GM12878 (cell line): Measurements from ENCODE around the gene GAMT. TPM values are rescaled to one million over a fixed set of nuclear protein-coding genes. Genes with fewer than 3 reads are reported as not detected.

Experiments
- ATAC-seq: fragments of 200-7000 bp; cut with Tn5 transposase; 3 replicates; pipeline ENCODE4 v1.9.1; 2020; ENCODE audit warnings: mild to moderate bottlenecking, moderate library complexity
- BruUV-seq: library from RNA; stranded (reverse); fragments of 400-500 nt; replicated peaks from 2 replicates; lab custom pipeline; 2021; lab: Mats Ljungman, UMichigan
- CTCF ChIA-PET: fragments of 300-600 bp; sonication (Branson Sonifier 250); formaldehyde crosslinking; extraction: SDS; loops from one replicate; lab custom pipeline; 2021; ENCODE audit warnings: inconsistent platforms; lab: Yijun Ruan, JAX
- POLR2A ChIA-PET: fragments of 350-600 bp; formaldehyde crosslinking; extraction: SDS; loops from one replicate; lab custom pipeline; 2021; ENCODE audit warnings: inconsistent platforms; lab: Charles Lee
- RAD21 ChIA-PET: fragments of 300-600 bp; sonication (Branson Sonifier 250); formaldehyde crosslinking; loops from one replicate; lab custom pipeline; 2023; ENCODE audit warnings: antibody characterized with exemption; ENCODE audit not compliant: unreplicated experiment; lab: Charles Lee
- SMC1A ChIA-PET: fragments of 300-600 bp; sonication (Branson Sonifier 250); formaldehyde crosslinking; loops from one replicate; lab custom pipeline; 2023; ENCODE audit not compliant: unreplicated experiment, uncharacterized antibody; lab: Charles Lee
- DNase-seq: peaks from one replicate; pipeline ENCODE4 v3.0.0-alpha.2; 2011; ENCODE audit warnings: low read depth, low spot score
- FAIRE-seq: peaks from 3 replicates; lab custom pipeline; 2011; peaks lifted over from hg19 to GRCh38; lab: Jason Lieb, UNC
- H2AFZ ChIP-seq: 2 replicates; pipeline ENCODE4 v1.6.0; 2011; ENCODE audit warnings: low read depth, low read length, control low read depth; ENCODE audit not compliant: control insufficient read depth
- H3K27ac ChIP-seq: 2 replicates; pipeline ENCODE4 v1.5.1; 2011; ENCODE audit warnings: control low read depth; ENCODE audit not compliant: control insufficient read depth, insufficient read depth
- H3K27me3 ChIP-seq, 2 experiments: replicated peaks in 1 of 2; 2 replicates each; pipeline versions ENCODE4 v1.6.0 to v1.6.1; 2011; ENCODE audit warnings: low read length in 1 of 2; ENCODE audit not compliant: control insufficient read depth in 2 of 2, insufficient read depth in 2 of 2
- H3K36me3 ChIP-seq, 2 experiments: 2 replicates each; pipeline ENCODE4 v1.5.1; 2011; ENCODE audit warnings: low read length in 1 of 2; ENCODE audit not compliant: control insufficient read depth in 2 of 2, insufficient read depth in 2 of 2
- H3K4me1 ChIP-seq: 2 replicates; pipeline ENCODE4 v1.6.1; 2011; ENCODE audit warnings: mild to moderate bottlenecking, low read length, moderate library complexity, mixed read lengths; ENCODE audit not compliant: control insufficient read depth, insufficient read depth
- H3K4me2 ChIP-seq: 2 replicates; pipeline ENCODE4 v1.6.0; 2011; ENCODE audit warnings: control low read depth; ENCODE audit not compliant: control insufficient read depth, insufficient read depth
- H3K4me3 ChIP-seq: fragments of 200-600 bp; sonication (generic); 2 replicates; pipeline ENCODE4 v1.5.1; 2016
- H3K79me2 ChIP-seq: 2 replicates; pipeline ENCODE4 v1.6.0; 2011; ENCODE audit warnings: low read length; ENCODE audit not compliant: control insufficient read depth, insufficient read depth
- H3K9ac ChIP-seq: 2 replicates; pipeline ENCODE4 v1.8.0; 2011; ENCODE audit warnings: low read length, control low read depth, mixed read lengths; ENCODE audit not compliant: control insufficient read depth, insufficient read depth
- H3K9me3 ChIP-seq: replicated peaks from 3 replicates; pipeline ENCODE4 v1.5.1; 2011; ENCODE audit warnings: mild to moderate bottlenecking, low read length; ENCODE audit not compliant: control insufficient read depth, insufficient read depth
- H4K20me1 ChIP-seq: 2 replicates; pipeline ENCODE4 v1.6.0; 2011; ENCODE audit not compliant: control insufficient read depth, insufficient read depth
- ETV6 ChIP-seq, 2 experiments: fragments of 450-650 bp in 1 of 2; IDR thresholded peaks in 1 of 2; conservative IDR thresholded peaks in 1 of 2; 2 replicates each; pipeline ENCODE4 v1.6.1; 2014; ENCODE audit warnings: antibody characterized with exemption in 1 of 2, borderline replicate concordance in 1 of 2, low read depth in 1 of 2, mild to moderate bottlenecking in 1 of 2, moderate library complexity in 1 of 2
- MTA3 ChIP-seq: IDR thresholded peaks from 2 replicates; pipeline ENCODE4 v1.6.1; 2012; ENCODE audit warnings: low read length, inconsistent platforms, borderline replicate concordance
- MYB ChIP-seq: fragments of 150-350 bp; IDR thresholded peaks from 2 replicates; pipeline ENCODE4 v1.6.1; 2014; ENCODE audit warnings: mild to moderate bottlenecking, low read depth, low read length, borderline replicate concordance
- RUNX3 ChIP-seq: IDR thresholded peaks from 2 replicates; pipeline ENCODE4 v1.6.1; 2012; ENCODE audit warnings: low read length, inconsistent platforms
- TCF7 ChIP-seq: IDR thresholded peaks from 2 replicates; pipeline ENCODE4 v1.6.1; 2014; ENCODE audit warnings: antibody characterized with exemption, borderline replicate concordance
- WGBS: methylation state at CpG from one replicate; pipeline ENCODE4 v1.1.6; 2016; ENCODE audit warnings: low lambda C conversion rate; ENCODE audit not compliant: insufficient replicate concordance, insufficient coverage; ENCODE audit errors: missing lambda C conversion rate; 5-methylcytosine and 5-hydroxymethylcytosine counted together
- in situ Hi-C: fragments of 300-500 bp; cut with MboI; formaldehyde crosslinking; loops from 9 replicates; pipeline ENCODE4 v1.14.3; 2018; ENCODE audit warnings: mixed read lengths
- intact Hi-C: fragments of 100-400 bp; cut with micrococcal nuclease; formaldehyde crosslinking; loops from one replicate; pipeline ENCODE4 v1.14.2; 2022; ENCODE audit not compliant: unreplicated experiment
- polyA plus RNA-seq, 11 experiments: library from polyadenylated mRNA; depleted of rRNA in 4 of 11; unstranded in 6 of 11; stranded (reverse) in 5 of 11; fragments of >200 nt; fragmentation: Nextera tagmentation in 4 of 11; fragmentation: Illumina TruSeq in 1 of 11; extraction: Ambion mirVana in 4 of 11; extraction: Trizol in 1 of 11; gene quantifications; 1 replicate in 1 of 11; 2 replicates in 10 of 11; pipeline versions ENCODE4 v1.2.1 to v1.2.3, GENCODE V29; 2011 to 2016; ENCODE audit warnings: inconsistent platforms in 2 of 11, missing spikeins in 2 of 11, low read depth in 1 of 11
- total RNA-seq, 4 experiments: library from RNA; depleted of rRNA in 3 of 4; stranded (reverse); fragments of >200 nt in 3 of 4; fragmentation: Illumina TruSeq in 1 of 4; extraction: Trizol in 1 of 4; gene quantifications; 2 replicates each; pipeline versions ENCODE4 v1.2.1 to v1.2.3, GENCODE V29; 2013 to 2021
- TF ChIP-seq, protein P1 (sequence below): fragments of 450-650 bp; IDR thresholded peaks from 2 replicates; pipeline ENCODE4 v1.6.1; 2017; ENCODE audit warnings: antibody characterized with exemption, mild to moderate bottlenecking, moderate library complexity
- TF ChIP-seq, protein P2 (sequence below): fragments of 450-650 bp; IDR thresholded peaks from 2 replicates; pipeline ENCODE4 v1.6.1; 2017; ENCODE audit warnings: mild to moderate bottlenecking, moderate library complexity

GAMT gene
- total and polyA plus RNA-seq, 10 of the 15 experiments (the other 5 are each of a cell fraction or from before 2014, with no cell fraction given) = 1.6 to 131 (median 38.8) TPM

DNA sequence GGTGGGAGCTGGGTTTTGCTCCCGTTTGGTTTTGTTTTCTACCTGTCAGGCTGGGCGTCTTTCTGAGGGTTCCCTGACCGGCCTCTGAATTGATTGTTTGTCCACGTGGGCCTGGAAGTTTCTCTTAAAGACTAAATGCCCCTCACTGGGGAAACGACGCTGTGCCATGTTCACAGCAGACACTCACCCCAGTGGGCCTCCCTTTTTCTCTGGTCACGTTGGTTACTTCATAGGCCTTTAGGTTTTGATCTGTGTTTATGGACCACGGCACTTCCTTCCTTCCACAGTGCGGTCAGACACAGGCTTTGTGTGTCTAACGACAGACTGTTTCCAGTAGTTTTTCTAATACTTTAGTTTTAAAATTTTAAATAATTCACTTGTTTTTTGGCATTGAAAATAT is 37.7 kb downstream of the GAMT start:
- Histone ChIP-seq H3K27me3 (no peaks in the 10 kb centered on the region), H3K9me3 (no peaks in the 10 kb centered on the region), H3K79me2 (no peaks in the 10 kb centered on the region; the same call in 1 of the 2 replicates), H3K4me2 (peak overlapping the region; percentile 84), H3K27ac (peak overlapping the region; percentile 73), H4K20me1 (no peaks in the 10 kb centered on the region; the same call in 1 of the 2 replicates), H3K9ac (peak overlapping the region; percentile 47), H3K4me3 (peak overlapping the region; percentile 38; the same call in 1 of the 2 replicates), H2AFZ (peak overlapping the region; percentile 37), H3K36me3 (peaks cover 0 to 3% of the 10 kb centered on the region in 2 experiments; a peak in 2 of 4 replicates), H3K4me1 (peaks cover 27% of the 10 kb centered on the region)
- FAIRE-seq (peak; percentile 86), DNase-seq (no peak), ATAC-seq (peak; percentile 77)
- ChIA-PET RAD21 (interaction anchor here (1.4 kb wide), 1 partner anchor 48 kb away, joined by 6 read pairs; no protein-coding TSS in a partner anchor), SMC1A (interaction anchor here (1.5 kb wide), 1 partner anchor 72 kb away, joined by 3 read pairs; no protein-coding TSS in a partner anchor), CTCF (interaction anchor here (1.1 to 1.9 kb wide), 5 partner anchors 8 to 97 kb away, joined by 3 to 6 read pairs (median 4); no protein-coding TSS in a partner anchor), POLR2A (interaction anchor here (1.2 kb wide), 1 partner anchor 119 kb away, joined by 5 read pairs; no protein-coding TSS in a partner anchor)
- WGBS = 29% methylated on average over 10 of the region's 10 CpGs
- in situ Hi-C loops = no loop called here
- TF ChIP-seq RUNX3 = peak; percentile 73
- TF ChIP-seq MYB = no peak
- TF ChIP-seq MTA3 = no peak
- TF ChIP-seq, protein P1, sequence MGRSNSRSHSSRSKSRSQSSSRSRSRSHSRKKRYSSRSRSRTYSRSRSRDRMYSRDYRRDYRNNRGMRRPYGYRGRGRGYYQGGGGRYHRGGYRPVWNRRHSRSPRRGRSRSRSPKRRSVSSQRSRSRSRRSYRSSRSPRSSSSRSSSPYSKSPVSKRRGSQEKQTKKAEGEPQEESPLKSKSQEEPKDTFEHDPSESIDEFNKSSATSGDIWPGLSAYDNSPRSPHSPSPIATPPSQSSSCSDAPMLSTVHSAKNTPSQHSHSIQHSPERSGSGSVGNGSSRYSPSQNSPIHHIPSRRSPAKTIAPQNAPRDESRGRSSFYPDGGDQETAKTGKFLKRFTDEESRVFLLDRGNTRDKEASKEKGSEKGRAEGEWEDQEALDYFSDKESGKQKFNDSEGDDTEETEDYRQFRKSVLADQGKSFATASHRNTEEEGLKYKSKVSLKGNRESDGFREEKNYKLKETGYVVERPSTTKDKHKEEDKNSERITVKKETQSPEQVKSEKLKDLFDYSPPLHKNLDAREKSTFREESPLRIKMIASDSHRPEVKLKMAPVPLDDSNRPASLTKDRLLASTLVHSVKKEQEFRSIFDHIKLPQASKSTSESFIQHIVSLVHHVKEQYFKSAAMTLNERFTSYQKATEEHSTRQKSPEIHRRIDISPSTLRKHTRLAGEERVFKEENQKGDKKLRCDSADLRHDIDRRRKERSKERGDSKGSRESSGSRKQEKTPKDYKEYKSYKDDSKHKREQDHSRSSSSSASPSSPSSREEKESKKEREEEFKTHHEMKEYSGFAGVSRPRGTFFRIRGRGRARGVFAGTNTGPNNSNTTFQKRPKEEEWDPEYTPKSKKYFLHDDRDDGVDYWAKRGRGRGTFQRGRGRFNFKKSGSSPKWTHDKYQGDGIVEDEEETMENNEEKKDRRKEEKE = no peak
- TF ChIP-seq, protein P2, sequence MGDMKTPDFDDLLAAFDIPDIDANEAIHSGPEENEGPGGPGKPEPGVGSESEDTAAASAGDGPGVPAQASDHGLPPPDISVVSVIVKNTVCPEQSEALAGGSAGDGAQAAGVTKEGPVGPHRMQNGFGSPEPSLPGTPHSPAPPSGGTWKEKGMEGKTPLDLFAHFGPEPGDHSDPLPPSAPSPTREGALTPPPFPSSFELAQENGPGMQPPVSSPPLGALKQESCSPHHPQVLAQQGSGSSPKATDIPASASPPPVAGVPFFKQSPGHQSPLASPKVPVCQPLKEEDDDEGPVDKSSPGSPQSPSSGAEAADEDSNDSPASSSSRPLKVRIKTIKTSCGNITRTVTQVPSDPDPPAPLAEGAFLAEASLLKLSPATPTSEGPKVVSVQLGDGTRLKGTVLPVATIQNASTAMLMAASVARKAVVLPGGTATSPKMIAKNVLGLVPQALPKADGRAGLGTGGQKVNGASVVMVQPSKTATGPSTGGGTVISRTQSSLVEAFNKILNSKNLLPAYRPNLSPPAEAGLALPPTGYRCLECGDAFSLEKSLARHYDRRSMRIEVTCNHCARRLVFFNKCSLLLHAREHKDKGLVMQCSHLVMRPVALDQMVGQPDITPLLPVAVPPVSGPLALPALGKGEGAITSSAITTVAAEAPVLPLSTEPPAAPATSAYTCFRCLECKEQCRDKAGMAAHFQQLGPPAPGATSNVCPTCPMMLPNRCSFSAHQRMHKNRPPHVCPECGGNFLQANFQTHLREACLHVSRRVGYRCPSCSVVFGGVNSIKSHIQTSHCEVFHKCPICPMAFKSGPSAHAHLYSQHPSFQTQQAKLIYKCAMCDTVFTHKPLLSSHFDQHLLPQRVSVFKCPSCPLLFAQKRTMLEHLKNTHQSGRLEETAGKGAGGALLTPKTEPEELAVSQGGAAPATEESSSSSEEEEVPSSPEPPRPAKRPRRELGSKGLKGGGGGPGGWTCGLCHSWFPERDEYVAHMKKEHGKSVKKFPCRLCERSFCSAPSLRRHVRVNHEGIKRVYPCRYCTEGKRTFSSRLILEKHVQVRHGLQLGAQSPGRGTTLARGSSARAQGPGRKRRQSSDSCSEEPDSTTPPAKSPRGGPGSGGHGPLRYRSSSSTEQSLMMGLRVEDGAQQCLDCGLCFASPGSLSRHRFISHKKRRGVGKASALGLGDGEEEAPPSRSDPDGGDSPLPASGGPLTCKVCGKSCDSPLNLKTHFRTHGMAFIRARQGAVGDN = peak; percentile 53
- TF ChIP-seq ETV6 (conservative IDR thresholded peaks at IDR 0.05 in 1 of 2, IDR thresholded peaks at IDR 0.05 in 1 of 2; ENCODE audit: borderline replicate concordance in 1 of 2, low read depth in 1 of 2) = peak in 1 of 2 experiments; percentile 51; a peak in 2 of 4 replicates
- TF ChIP-seq TCF7 = no peak
- no TSS peak for BruUV-seq
- intact Hi-C loops = no loop called here
